ENCODE data around the gene ARSB. TPM values are rescaled to one million over a fixed set of nuclear protein-coding genes. Genes with fewer than 3 reads are reported as not detected.
"Not testable (repeated sequence)": the region's sequence is repeated elsewhere in the genome, so short reads cannot be mapped to it uniquely, and the experiment has no call there.

Gene ARSB
- total RNA-seq, 1 donor from 2014 or later: 21.4 TPM

DNA sequence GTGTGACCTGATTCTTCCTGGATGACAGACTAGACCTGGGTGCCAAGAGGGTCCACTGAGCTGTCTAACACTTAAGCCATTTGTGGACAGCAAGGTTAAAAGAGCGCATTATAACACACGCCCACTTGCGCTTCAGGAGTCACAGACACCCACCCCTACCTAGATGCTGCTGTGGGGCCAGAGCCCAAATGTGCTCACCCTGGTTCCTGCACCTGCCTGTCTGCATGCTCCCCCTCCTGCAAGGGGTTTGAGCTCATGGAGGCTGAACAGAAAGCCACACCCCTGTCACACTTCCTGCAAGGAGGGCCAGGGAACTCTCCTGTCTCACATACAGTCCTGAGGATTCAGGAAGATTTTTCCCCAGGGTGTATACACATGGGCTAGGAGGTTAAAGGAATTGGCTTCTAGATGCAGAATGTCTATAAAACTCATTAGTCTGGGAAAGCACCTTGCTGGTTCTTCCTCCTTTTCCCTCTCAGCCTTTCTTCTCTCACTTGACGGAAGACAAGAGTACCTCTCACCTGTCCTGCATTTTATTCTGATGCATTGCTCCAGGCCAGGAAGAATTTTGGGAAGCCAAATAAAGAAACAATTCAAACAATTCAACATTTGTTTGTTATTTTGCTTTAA, 249.2 kb downstream of the ARSB start:
- Mint-ChIP-seq H3K36me3 (no peaks in the 10 kb centered on the region), H3K9me3 (peaks cover 4% of the 10 kb centered on the region), H3K4me1 (peaks cover 5% of the 10 kb centered on the region), H3K4me3 (no peak overlapping the region), H3K27me3 (ENCODE audit: low read depth) (no peaks in the 10 kb centered on the region), H3K27ac (no peak overlapping the region)
- TF ChIP-seq, protein P1, sequence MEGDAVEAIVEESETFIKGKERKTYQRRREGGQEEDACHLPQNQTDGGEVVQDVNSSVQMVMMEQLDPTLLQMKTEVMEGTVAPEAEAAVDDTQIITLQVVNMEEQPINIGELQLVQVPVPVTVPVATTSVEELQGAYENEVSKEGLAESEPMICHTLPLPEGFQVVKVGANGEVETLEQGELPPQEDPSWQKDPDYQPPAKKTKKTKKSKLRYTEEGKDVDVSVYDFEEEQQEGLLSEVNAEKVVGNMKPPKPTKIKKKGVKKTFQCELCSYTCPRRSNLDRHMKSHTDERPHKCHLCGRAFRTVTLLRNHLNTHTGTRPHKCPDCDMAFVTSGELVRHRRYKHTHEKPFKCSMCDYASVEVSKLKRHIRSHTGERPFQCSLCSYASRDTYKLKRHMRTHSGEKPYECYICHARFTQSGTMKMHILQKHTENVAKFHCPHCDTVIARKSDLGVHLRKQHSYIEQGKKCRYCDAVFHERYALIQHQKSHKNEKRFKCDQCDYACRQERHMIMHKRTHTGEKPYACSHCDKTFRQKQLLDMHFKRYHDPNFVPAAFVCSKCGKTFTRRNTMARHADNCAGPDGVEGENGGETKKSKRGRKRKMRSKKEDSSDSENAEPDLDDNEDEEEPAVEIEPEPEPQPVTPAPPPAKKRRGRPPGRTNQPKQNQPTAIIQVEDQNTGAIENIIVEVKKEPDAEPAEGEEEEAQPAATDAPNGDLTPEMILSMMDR (IDR thresholded peaks at IDR 0.05; ENCODE audit: unreplicated experiment): no peak
- no peak for DNase-seq (ENCODE audit: low spot score in 2 of 2, unreplicated experiment in 2 of 2)

GRCh38 chr5:78734950-78735349, 250.2 kb downstream of the ARSB start:
- peaks cover 9% of the 10 kb centered on the region for H3K9me3 Mint-ChIP-seq
- H3K27me3 Mint-ChIP-seq (ENCODE audit: low read depth): no peaks in the 10 kb centered on the region
- H3K4me3 Mint-ChIP-seq: no peak overlapping the region
- TF ChIP-seq, protein P1 (IDR thresholded peaks at IDR 0.05; ENCODE audit: unreplicated experiment): no peak
- DNase-seq (ENCODE audit: low spot score in 2 of 2, unreplicated experiment in 2 of 2): no peak
- no peaks in the 10 kb centered on the region for H3K36me3 Mint-ChIP-seq
- H3K27ac Mint-ChIP-seq: no peak overlapping the region
- H3K4me1 Mint-ChIP-seq: peaks cover 5% of the 10 kb centered on the region

DNA sequence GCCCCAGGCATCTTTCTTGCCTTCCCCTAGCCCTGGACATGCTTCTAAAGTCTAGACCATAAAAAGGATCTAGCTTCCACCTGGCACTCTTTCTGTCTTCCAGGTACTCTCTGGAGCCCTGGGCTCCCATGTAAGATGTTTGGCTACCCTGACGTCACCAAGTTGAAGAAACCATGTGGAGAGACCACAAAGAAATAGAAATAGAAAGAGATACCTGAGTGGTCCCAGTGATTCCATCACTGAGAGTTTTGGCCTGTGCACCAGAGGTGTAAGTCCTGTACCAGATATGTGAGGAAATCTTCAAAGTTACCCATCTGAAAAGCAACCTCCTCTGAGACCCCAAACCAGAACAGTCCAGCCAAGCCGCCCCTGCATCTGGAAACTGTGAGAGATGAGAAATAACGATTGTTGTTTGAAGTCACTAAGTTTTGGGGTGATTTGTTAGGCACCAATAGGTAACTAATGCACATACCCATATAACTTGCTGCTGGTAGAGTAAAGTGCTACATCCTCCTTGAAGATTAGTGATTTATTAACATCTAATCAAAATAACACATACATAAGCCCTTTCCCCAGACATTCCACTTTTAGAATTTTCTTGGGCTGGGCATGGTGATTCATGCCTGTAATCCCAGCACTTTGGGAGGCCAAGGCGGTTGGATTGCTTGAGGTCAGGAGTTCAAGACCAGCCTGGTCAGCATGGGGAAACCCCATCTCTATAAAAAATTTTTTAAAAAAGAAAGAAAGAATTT, 250.8 kb downstream of the ARSB start:
- H3K27me3 Mint-ChIP-seq (ENCODE audit: low read depth): no peaks in the 10 kb centered on the region
- TF ChIP-seq, protein P1 (IDR thresholded peaks at IDR 0.05; ENCODE audit: unreplicated experiment): no peak
- DNase-seq (ENCODE audit: low spot score in 2 of 2, unreplicated experiment in 2 of 2): no peak
- no peak overlapping the region for H3K4me3 Mint-ChIP-seq
- H3K36me3 Mint-ChIP-seq: no peaks in the 10 kb centered on the region
- peaks cover 5% of the 10 kb centered on the region for H3K4me1 Mint-ChIP-seq
- H3K9me3 Mint-ChIP-seq: peaks cover 9% of the 10 kb centered on the region
- H3K27ac Mint-ChIP-seq: no peak overlapping the region

- H3K27me3 Mint-ChIP-seq (ENCODE audit: low read depth); H3K4me1 Mint-ChIP-seq; H3K9me3 Mint-ChIP-seq; H3K27ac Mint-ChIP-seq; DNase-seq (ENCODE audit: low spot score in 2 of 2, unreplicated experiment in 2 of 2); H3K36me3 Mint-ChIP-seq; H3K4me3 Mint-ChIP-seq: not testable (repeated sequence)
These were observed 252.4 kb downstream of the ARSB start for GRCh38 chr5:78732721-78733120.

DNA sequence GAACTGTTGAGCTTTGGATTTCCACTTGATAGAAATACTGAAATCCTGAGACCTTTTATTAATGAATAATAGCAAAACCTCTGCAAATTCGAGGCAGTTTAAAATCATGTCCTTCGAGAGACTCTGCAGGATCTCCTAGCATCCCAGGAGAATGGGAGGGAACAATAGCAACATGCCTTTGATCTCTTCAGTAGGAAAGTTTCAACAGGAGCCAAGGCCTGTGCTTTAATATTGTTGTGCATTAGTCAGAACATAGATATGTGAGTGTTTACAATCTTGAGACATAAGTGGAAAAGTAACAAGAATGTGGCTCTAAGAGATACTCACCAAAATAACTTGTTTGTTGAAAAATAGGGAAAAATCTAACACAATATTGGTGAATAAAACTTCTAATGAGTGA, 253.2 kb downstream of the ARSB start:
- Mint-ChIP-seq H3K4me1 (no peaks in the 10 kb centered on the region), H3K4me3 (no peak overlapping the region), H3K27ac (no peak overlapping the region), H3K9me3 (peaks cover 9% of the 10 kb centered on the region), H3K27me3 (ENCODE audit: low read depth) (no peaks in the 10 kb centered on the region), H3K36me3 (no peaks in the 10 kb centered on the region)
- DNase-seq (ENCODE audit: low spot score in 2 of 2, unreplicated experiment in 2 of 2): no peak
- TF ChIP-seq, protein P1 (IDR thresholded peaks at IDR 0.05; ENCODE audit: unreplicated experiment): no peak

DNA sequence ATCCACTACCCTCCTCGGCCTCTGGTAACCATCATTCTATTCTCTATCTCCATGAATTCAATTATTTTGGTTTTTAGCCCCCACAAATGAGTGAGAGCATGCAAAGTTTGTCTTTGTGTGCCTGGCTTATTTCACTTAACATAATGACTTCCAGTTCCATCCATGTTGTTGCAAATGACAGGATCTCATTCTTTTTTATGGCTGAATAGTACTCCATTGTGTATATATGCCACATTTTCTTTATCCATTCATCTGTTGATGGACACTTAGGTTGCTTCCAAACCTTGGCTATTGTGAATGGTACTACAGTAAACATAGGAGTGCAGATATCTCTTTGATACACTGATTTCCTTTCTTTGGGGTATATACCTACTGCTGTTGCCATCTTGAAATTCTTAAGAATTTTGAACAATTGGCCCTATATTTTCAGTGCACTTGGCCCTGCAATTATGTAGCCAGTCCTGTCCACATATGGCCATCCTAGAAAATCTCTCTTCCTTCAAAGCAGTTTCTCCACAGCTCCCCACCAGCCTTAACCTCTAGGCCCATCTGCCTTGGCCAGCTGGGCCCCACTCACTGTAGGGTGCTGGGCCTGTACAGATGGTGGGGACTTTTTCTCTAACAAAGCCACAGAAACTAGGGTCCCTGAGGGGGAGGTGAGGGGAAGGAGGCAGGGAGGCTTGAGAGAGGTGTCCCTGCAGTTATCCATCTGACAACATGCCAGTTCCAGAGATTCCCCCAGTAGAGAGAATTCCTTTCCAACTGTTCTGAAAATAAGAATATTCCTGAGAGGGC, 254.6 kb downstream of the ARSB start:
- H3K4me3 Mint-ChIP-seq: no peak overlapping the region
- no peak for DNase-seq (ENCODE audit: low spot score in 2 of 2, unreplicated experiment in 2 of 2)
- H3K27ac Mint-ChIP-seq: no peak overlapping the region
- H3K36me3 Mint-ChIP-seq: no peaks in the 10 kb centered on the region
- H3K27me3 Mint-ChIP-seq (ENCODE audit: low read depth): no peaks in the 10 kb centered on the region
- H3K9me3 Mint-ChIP-seq: peaks cover 4% of the 10 kb centered on the region
- TF ChIP-seq, protein P1 (IDR thresholded peaks at IDR 0.05; ENCODE audit: unreplicated experiment): no peak
- H3K4me1 Mint-ChIP-seq: no peaks in the 10 kb centered on the region
